Measurements from ENCODE around the gene NFKBIE. TPM values are rescaled to one million over a fixed set of nuclear protein-coding genes. Genes with fewer than 3 reads are reported as not detected.

Gene NFKBIE
- total and polyA plus RNA-seq, 2 of the 13 experiments (the other 11 are each of a cell fraction or from before 2014, with no cell fraction given), result 6.7 to 14.5 TPM

GRCh38 chr6:44312901-44313788 is 47.8 kb upstream of the NFKBIE start, which contains the start of gene AARS2 (continued):
- TF ChIP-seq HMGXB3 (CRISPR knock-in tag; IDR thresholded peaks at IDR 0.05; ENCODE audit: borderline replicate concordance), result peak; percentile 96
- peak; percentile 98 for TF ChIP-seq ZNF331 (CRISPR knock-in tag; IDR thresholded peaks at IDR 0.05)
- TF ChIP-seq SNAPC4 (CRISPR knock-in tag; IDR thresholded peaks at IDR 0.05), result peak; percentile 90; the same call in 1 of the 2 replicates
- peak; percentile 99 for TF ChIP-seq CTCF (CRISPR knock-in tag; IDR thresholded peaks at IDR 0.05)
- peak; percentile 57; the same call in 1 of the 2 replicates for TF ChIP-seq MTERF4 (CRISPR knock-in tag; IDR thresholded peaks at IDR 0.05)
- peak; percentile 32 for TF ChIP-seq RBM22 (optimal IDR thresholded peaks at IDR 0.05; ENCODE audit: low read length)
- TF ChIP-seq ZNF816 (CRISPR knock-in tag; IDR thresholded peaks at IDR 0.05; ENCODE audit: borderline replicate concordance), result 0 out of 2 replicates have a peak, but pooled peaks have one; percentile 66
- TF ChIP-seq ZNF83 (CRISPR knock-in tag; IDR thresholded peaks at IDR 0.05; ENCODE audit: borderline replicate concordance), result no peak
- peak; percentile 89 for TF ChIP-seq ZNF276 (CRISPR knock-in tag; IDR thresholded peaks at IDR 0.05; ENCODE audit: low read depth)
- no peak for TF ChIP-seq TBP (CRISPR knock-in tag; IDR thresholded peaks at IDR 0.05)
- peak; percentile 51; the same call in 1 of the 2 replicates for TF ChIP-seq CHCHD3 (CRISPR knock-in tag; IDR thresholded peaks at IDR 0.05)
- peak; percentile 95 for TF ChIP-seq DR1 (CRISPR knock-in tag; IDR thresholded peaks at IDR 0.05)
- peak; percentile 96 for TF ChIP-seq MTF2 (CRISPR knock-in tag; IDR thresholded peaks at IDR 0.05; ENCODE audit: borderline replicate concordance)

All from HepG2 (cell line).